Measurements from ENCODE around the gene GOLGA6L10.
"Not testable (repeated sequence)": the region's sequence is repeated elsewhere in the genome, so short reads cannot be mapped to it uniquely, and the experiment has no call there.

Gene GOLGA6L10

DNA sequence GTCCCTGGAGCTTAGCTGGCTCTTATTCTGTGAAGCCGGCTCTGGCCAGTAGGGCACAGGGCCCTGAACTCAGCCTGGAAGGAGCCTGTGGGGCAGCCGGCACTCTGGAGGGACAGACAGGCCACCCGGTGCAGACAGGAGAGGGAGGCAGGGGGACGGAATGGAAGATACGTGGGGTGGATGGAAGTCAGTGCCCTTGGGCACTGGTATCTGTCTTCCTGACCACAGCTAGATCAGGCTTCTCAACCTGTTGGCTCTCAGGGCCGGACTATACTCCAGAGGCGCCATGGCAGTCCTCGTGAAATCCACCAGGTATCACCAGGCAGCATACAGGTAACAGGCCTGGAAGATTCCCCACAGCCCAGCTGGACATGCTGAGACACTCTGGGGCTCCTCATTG lies 10.7 kb downstream of the GOLGA6L10 start:
- DNase-seq, result not testable (repeated sequence)

- DNase-seq, result not testable (repeated sequence)
These were observed 11.2 kb downstream of the GOLGA6L10 start for GRCh38 chr15:82338053-82338452.

DNA sequence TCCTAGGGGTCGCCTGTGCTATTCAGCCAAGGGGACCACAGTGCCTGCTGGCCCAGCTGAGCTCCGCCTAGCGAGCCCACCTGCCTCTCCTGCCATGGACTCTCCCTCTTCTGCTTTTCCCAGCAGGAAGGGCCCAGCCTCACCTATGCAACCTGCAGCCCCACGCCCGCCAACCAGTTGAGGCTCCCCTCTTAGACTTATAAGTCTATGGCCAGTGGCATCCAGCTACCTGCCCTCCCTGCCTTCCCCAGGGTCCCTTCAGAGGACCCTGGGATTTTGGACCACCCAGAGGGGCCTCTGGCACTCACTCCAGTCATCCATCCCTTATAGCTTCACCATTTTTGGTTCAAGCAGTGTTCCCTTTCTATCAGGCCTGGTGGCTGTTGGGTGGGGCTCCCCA lies 12.2 kb downstream of the GOLGA6L10 start:
- DNase-seq, result not testable (repeated sequence)

DNA sequence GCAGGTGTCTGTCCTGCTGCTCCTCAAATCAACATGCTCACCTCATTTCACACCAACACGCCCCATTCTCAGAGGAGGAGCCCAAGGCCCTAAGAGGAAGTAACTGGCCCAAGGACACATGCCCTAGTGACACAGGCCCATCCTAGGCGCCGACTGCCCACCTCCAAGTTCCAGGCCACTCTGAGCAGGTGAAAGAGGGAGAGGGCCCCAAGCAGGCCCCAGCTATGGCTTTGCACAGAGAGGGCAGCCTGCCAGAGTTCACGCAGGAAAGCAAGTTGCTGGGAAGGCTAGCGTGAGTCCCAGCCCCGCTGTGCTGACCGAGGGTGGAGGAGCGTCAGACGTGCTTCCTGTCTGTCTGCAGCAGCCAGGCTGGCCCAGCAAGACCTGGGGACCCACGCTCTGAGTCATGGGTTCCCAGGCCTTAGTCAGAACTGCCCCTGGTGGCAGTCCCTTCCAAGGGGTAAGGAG lies 13.1 kb downstream of the GOLGA6L10 start:
- DNase-seq, result not testable (repeated sequence)

- DNase-seq, result not testable (repeated sequence)
These were observed 14.3 kb downstream of the GOLGA6L10 start for GRCh38 chr15:82335006-82335405.

DNA sequence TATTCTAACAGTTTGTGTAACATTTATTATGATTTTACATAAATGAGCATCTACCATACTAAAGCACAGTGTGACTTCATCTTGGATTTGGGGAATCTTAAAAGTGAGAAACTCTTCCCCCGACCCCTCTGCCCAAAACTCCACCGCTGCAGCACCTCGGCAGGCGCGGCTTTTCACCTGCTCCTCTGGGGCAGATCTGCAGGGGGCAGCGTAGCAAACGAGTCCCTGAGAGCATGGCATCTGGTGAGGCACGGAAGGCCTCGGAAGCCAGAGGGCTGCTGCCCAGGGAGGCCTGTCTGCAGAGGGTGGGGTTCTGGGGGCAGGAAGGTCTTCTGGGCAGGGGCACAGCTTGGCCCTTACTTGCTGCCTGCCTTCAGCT lies 14.7 kb downstream of the GOLGA6L10 start:
- not testable (repeated sequence) for DNase-seq

DNA sequence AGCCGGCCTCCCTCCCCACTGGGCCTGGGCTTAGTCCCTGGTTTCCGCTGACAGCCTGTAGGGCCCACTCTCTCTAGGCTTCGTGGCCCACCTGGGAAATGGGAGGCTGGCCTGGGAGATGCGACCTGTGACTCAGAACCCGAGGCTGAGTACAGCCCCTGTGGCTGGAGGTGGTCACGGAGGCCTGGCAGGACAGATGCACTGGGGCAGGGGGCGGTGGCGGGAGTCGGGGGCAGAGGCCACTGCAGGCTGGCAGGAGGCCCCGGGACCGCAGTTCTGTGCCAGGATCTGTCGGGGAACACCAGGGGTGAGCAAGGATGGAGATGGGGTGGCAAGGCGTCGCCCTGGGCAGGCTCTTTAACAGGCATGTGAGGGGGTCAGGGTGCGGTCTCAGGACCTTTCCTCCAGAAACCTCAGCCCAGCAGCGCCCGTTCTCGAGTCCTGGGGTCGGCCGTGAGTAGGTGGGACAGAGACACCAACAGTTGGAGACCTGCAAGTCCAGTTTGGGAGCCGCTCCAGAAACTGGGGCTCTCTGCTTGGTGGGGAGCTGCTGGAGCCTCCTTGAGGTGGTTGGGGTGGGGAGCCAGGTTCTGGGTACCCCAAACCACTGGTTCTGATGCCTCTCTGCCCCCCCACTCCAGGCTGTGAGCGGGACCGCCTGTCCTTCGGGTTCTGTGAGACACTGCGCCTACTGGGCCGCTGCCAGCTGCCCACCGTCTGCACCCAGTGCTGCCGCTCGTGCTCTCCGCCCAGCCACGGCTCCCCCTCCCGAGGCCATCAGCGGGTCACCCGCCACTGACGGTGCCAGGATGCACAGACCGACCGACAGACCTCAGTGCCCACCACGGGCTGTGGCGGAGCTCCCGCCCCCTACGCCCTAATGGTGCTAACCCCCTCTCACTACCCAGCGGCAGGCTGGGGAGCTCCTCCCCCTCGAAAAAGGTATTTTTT lies 15.4 kb downstream of the GOLGA6L10 start:
- DNase-seq, result not testable (repeated sequence)

- not testable (repeated sequence) for DNase-seq
These were observed 16.3 kb downstream of the GOLGA6L10 start for GRCh38 chr15:82332711-82333602.

- DNase-seq, result not testable (repeated sequence)
These were observed 17.5 kb downstream of the GOLGA6L10 start for GRCh38 chr15:82331576-82332304.

DNA sequence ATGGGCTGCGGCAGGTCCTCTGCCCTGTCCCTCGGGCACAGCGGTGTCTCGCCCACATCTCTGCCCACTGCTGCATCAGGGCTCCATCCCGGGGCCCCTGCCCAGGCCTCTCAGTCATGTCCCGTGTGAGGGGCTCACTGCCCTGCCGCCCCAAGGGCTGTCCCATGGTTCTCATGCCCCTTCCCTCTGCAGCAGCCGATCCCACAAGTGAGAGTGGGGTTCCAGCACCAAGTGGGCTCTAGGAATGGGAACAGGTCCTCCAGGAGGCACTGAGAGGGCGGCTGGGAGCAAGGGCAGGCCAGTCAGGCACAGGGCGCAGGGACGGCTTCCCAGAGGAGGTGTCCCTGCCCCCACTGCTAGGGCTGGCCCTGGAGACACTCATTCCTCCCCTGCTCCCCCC lies 18.4 kb downstream of the GOLGA6L10 start:
- DNase-seq, result not testable (repeated sequence)

GRCh38 chr15:82329039-82329438 lies 20.2 kb downstream of the GOLGA6L10 start:
- DNase-seq, result not testable (repeated sequence)

GRCh38 chr15:82327372-82327771 lies 21.9 kb downstream of the GOLGA6L10 start:
- not testable (repeated sequence) for DNase-seq

GRCh38 chr15:82326896-82327295 lies 22.4 kb downstream of the GOLGA6L10 start:
- not testable (repeated sequence) for DNase-seq

- not testable (repeated sequence) for DNase-seq
These were observed 23.6 kb downstream of the GOLGA6L10 start for GRCh38 chr15:82325646-82326045.

GRCh38 chr15:82324831-82325230 lies 24.4 kb downstream of the GOLGA6L10 start:
- not testable (repeated sequence) for DNase-seq

DNA sequence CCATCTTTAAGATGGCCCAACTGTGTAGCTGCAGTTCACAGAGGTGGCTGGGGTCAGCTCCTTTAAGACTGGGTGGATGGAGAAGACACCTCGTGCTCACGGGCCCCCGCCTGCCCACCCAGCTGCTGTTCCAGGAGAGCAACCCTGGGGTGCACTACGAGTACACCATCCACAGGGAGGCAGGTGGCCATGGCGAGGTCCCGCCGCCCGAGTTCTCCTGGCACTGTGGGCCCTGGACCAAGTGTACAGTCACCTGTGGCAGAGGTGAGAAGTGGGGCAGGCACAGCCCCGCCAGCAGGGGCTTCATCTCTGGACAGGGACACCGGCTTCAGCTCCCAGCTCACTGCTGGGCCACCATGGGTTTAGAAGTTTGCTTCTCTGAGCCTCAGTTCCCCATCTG lies 26.8 kb downstream of the GOLGA6L10 start:
- DNase-seq, result not testable (repeated sequence)

GRCh38 chr15:82320861-82321260 lies 28.4 kb downstream of the GOLGA6L10 start:
- not testable (repeated sequence) for DNase-seq

DNA sequence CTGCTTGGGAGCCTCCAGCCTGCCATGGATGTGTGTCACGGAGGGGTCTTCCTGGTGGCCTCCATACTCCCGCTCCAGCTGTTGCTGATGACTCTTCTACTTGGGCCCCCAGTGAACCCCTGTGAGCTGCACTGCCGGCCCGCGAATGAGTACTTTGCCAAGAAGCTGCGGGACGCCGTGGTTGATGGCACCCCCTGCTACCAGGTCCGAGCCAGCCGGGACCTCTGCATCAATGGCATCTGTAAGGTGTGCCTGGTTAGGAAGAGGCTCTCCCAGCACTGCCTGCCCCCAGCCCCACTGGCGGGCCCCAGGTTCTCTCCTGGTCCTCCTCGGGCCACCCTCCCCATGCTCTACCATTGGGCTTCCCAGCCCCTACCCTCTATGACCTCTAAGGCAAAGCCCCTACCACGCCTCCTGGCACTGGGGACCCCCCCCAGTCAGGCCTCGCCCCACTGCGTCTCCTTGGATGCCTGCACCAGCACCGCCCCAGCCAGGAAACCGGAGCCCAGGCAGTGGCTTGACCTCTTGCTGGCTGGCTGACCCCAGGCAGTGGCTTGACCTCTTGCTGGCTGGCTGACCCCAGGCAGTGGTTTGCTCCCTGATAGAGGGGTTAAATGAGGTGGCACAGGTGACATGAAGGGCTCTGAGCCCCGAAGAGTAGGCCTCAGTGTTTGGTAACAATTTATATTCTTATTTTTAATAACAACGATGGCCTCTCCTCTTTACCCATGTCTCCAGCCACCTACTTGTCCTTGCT lies 29.6 kb downstream of the GOLGA6L10 start:
- DNase-seq, result not testable (repeated sequence)

GRCh38 chr15:82318281-82318680 lies 31.0 kb downstream of the GOLGA6L10 start:
- DNase-seq, result not testable (repeated sequence)

GRCh38 chr15:82317516-82317915 lies 31.8 kb downstream of the GOLGA6L10 start:
- not testable (repeated sequence) for DNase-seq

GRCh38 chr15:82317091-82317489 lies 32.2 kb downstream of the GOLGA6L10 start:
- DNase-seq, result no peak
